Measurements from ENCODE around the gene SELENOW.

- TF ChIP-seq CTCF (IDR thresholded peaks at IDR 0.05) (no peak), POLR2A (IDR thresholded peaks at IDR 0.05) (no peak)
Measured at GRCh38 chr19:47755762-47756626, 22.5 kb upstream of the SELENOW start.
